Measurements from ENCODE around the gene WIF1.

Gene WIF1

GRCh38 chr12:65019696-65020234, 101.3 kb downstream of the WIF1 start:
- DNase-seq, result no peak

DNA sequence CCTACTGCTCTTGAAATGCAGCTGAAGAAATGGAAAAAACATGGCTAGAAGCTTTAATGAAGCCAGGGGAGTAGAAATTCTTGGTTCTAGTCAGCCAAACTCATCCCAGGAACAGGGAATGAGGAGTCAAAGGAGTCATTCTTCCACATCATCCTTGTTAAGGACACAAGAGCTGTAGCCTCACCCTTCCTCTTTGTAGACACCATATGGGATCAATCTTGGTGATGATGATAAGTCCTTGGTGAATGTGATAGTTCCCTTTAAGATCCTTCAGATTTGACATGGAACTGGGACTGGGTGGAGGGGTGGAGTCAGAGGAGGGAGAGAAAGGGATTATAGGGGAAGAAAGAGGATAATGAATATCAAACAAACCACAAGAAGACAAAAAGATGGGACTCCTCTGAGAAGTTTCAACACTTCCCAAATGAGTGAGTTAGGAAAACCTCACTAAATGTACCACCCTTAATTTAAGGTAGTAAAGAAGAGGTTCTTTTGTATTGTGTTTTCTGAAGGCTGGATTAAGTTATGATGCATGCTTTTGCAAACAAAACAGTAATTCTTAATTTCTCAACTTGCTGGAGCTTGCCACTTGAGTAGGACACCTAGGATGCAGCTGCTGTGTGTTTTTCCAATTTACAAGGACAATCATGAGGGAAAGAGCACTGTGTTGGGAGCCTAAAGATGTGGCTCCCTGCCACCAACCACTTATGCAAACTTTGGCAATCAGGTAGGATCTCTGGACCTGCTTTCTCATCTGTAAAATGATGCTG, 104.0 kb downstream of the WIF1 start:
- no peak for DNase-seq

- no peak for DNase-seq
Observed at GRCh38 chr12:65015850-65016249, 105.3 kb downstream of the WIF1 start.

- DNase-seq, result no peak
Observed at GRCh38 chr12:65014504-65015271, 106.4 kb downstream of the WIF1 start.

- DNase-seq, result no peak
Observed at GRCh38 chr12:65010437-65010836, 110.7 kb downstream of the WIF1 start.

DNA sequence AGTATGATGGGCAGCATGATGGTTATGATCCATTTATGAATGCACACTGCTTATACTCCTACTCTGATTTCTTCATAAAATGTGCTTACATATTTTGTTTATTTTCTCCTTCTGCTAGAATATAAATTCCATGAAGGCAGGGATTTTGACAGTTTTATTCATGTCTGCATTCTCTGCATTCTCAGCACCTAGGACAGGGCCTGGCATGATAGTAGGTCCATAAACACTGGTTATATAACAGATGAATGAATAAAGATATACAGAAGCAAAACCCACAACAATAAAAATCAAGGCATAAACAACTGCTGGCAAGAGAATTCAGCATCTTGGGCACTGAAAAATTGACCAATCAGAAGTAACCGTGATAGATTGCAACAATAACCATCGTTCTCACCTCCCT, 115.4 kb downstream of the WIF1 start:
- DNase-seq, result no peak

DNA sequence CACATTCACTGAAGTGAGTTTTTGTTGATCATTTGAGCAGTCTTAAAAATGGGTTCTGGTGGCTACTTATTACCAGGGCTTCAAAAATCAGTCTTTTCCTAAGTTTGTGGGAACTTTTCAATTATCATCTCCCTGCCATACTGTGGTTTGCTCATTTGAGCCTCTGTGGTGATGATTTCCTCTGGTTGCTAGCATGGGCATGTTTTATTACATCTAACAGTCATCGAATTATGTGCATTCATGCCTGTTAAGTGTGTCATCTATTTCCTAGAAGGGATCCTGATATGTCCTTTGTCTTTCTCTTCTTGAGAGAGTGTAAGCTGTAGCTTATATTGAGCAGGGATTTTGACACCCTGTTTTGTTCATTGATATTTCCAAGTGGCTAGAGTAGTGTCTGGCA, 116.8 kb downstream of the WIF1 start:
- DNase-seq, result no peak

Data from CD4-positive, alpha-beta T cell treated with Interleukin-6 for 4 hours (primary cell).